HCT116 (cell line): Measurements from ENCODE around the gene STK24. TPM values are rescaled to one million over a fixed set of nuclear protein-coding genes. Genes with fewer than 3 reads are reported as not detected.

Source experiments
- ATAC-seq: fragments of 200-7000 bp; cut with Tn5 transposase; 2 replicates; pipeline ENCODE4 v1.9.1; 2020; ENCODE audit warnings: mild to moderate bottlenecking, moderate library complexity
- BruUV-seq: library from RNA; stranded (reverse); fragments of 400-500 nt; replicated peaks from 2 replicates; lab custom pipeline; 2021; lab: Mats Ljungman, UMichigan
- CTCF ChIA-PET: fragments of 300-600 bp; sonication (Branson Sonifier 250); formaldehyde crosslinking; loops from one replicate; lab custom pipeline; 2021; ENCODE audit warnings: antibody characterized with exemption; lab: Charles Lee
- POLR2A ChIA-PET: fragments of 300-600, 350-600 bp; sonication (Branson Sonifier 250); formaldehyde crosslinking; loops from one replicate; lab custom pipeline; 2021; ENCODE audit warnings: antibody characterized with exemption; lab: Charles Lee
- RAD21 ChIA-PET, 2 experiments: fragments of 300-600 bp; sonication (Branson Sonifier 250); formaldehyde crosslinking; loops; one replicate each; lab custom pipeline; 2023; ENCODE audit warnings: low total read pairs in 2 of 2; ENCODE audit not compliant: uncharacterized antibody in 2 of 2, unreplicated experiment in 2 of 2, low non-redundant PET in 1 of 2; lab: Charles Lee
- DNase-seq: peaks from one replicate; pipeline ENCODE4 v3.0.0-alpha.2; 2010; ENCODE audit warnings: low read depth, low spot score
- H2AFZ ChIP-seq: fragments of 200-600 bp; shearing (Covaris generic), sonication (generic); 2 replicates; pipeline ENCODE4 v1.6.1; 2017; ENCODE audit warnings: low read depth, mixed run types, mixed read lengths, antibody characterized with exemption, low read length; ENCODE audit not compliant: poor library complexity, severe bottlenecking
- H3K27ac ChIP-seq: 2 replicates; pipeline ENCODE4 v1.5.1; 2012; ENCODE audit warnings: low read depth, low read length
- H3K27me3 ChIP-seq: fragments of 200-600 bp; sonication (generic); 2 replicates; pipeline ENCODE4 v1.6.1; 2016; ENCODE audit warnings: mixed run types, low read length, mixed read lengths; ENCODE audit not compliant: insufficient read depth
- H3K36me3 ChIP-seq, 2 experiments: fragments of 200-500 bp in 1 of 2; fragments of 200-600 bp in 1 of 2; sonication (Bioruptor generic) in 1 of 2; sonication (generic) in 1 of 2; 2 replicates each; pipeline versions ENCODE4 v1.5.1 to v1.6.1; 2014 to 2016; ENCODE audit warnings: low read length in 2 of 2, inconsistent platforms in 1 of 2, mixed read lengths in 1 of 2, mixed run types in 1 of 2; ENCODE audit not compliant: insufficient read depth in 2 of 2, control insufficient read depth in 1 of 2
- H3K4me1 ChIP-seq, 2 experiments: fragments of 200-600 bp in 1 of 2; sonication (generic) in 1 of 2; 2 replicates each; pipeline versions ENCODE4 v1.5.1 to v1.6.1; 2012 to 2017; ENCODE audit warnings: low read length in 2 of 2, inconsistent platforms in 1 of 2, mild to moderate bottlenecking in 1 of 2, mixed read lengths in 1 of 2, mixed run types in 1 of 2, moderate library complexity in 1 of 2; ENCODE audit not compliant: insufficient read depth in 2 of 2, control insufficient read depth in 1 of 2
- H3K4me2 ChIP-seq: fragments of 200-600 bp; sonication (generic); 2 replicates; pipeline ENCODE4 v1.6.1; 2017; ENCODE audit warnings: mixed run types, low read length, mixed read lengths
- H3K4me3 ChIP-seq, 2 experiments: fragments of 200-600 bp in 1 of 2; sonication (generic) in 1 of 2; replicated peaks in 1 of 2; 2 replicates each; pipeline ENCODE4 v1.5.1; 2011 to 2016; ENCODE audit warnings: low read length in 2 of 2, control low read depth in 1 of 2, low read depth in 1 of 2, mild to moderate bottlenecking in 1 of 2, mixed read lengths in 1 of 2, mixed run types in 1 of 2
- H3K79me2 ChIP-seq: fragments of 200-600 bp; sonication (generic); 2 replicates; pipeline ENCODE4 v1.6.1; 2017; ENCODE audit warnings: mild to moderate bottlenecking, mixed run types, low read length, moderate library complexity, mixed read lengths; ENCODE audit not compliant: insufficient read depth
- H3K9ac ChIP-seq: fragments of 200-600 bp; sonication (generic); 2 replicates; pipeline ENCODE4 v1.6.1; 2016; ENCODE audit warnings: low read length, mixed read lengths
- H3K9me2 ChIP-seq: fragments of 200-600 bp; sonication (generic), shearing (Covaris generic); 2 replicates; pipeline ENCODE4 v1.6.1; 2017; ENCODE audit warnings: mixed run types, mild to moderate bottlenecking, moderate library complexity; ENCODE audit not compliant: insufficient read depth
- H3K9me3 ChIP-seq, 2 experiments: fragments of 200-500 bp in 1 of 2; fragments of 200-600 bp in 1 of 2; sonication (Bioruptor generic) in 1 of 2; sonication (generic) in 1 of 2; 2 replicates each; pipeline ENCODE4 v1.6.1; 2014 to 2017; ENCODE audit warnings: low read length in 2 of 2, mixed read lengths in 2 of 2, inconsistent platforms in 1 of 2, low read depth in 1 of 2, mild to moderate bottlenecking in 1 of 2, mixed run types in 1 of 2, moderate library complexity in 1 of 2; ENCODE audit not compliant: control insufficient read depth in 1 of 2, insufficient read depth in 1 of 2
- H4K20me1 ChIP-seq: fragments of 200-600 bp; sonication (generic), shearing (Covaris generic); 2 replicates; pipeline ENCODE4 v1.6.1; 2017; ENCODE audit warnings: mixed run types, mild to moderate bottlenecking, moderate library complexity; ENCODE audit not compliant: insufficient read depth
- ATF3 ChIP-seq: IDR thresholded peaks from 2 replicates; pipeline ENCODE4 v1.6.1; 2012
- CBX3 ChIP-seq: IDR thresholded peaks from 2 replicates; pipeline ENCODE4 v1.6.1; 2012; ENCODE audit warnings: low read depth
- CEBPB ChIP-seq: IDR thresholded peaks from 2 replicates; pipeline ENCODE4 v1.6.1; 2012; ENCODE audit warnings: low read depth
- CTCF ChIP-seq, 3 experiments: fragments of 200-600 bp in 1 of 3; sonication (generic) in 1 of 3; IDR thresholded peaks in 2 of 3; conservative IDR thresholded peaks in 1 of 3; 2 replicates each; pipeline ENCODE4 v1.5.1; 2012 to 2017; ENCODE audit warnings: low read depth in 2 of 3, low read length in 2 of 3, antibody characterized with exemption in 1 of 3, borderline replicate concordance in 1 of 3, control low read depth in 1 of 3, mild to moderate bottlenecking in 1 of 3, mixed read lengths in 1 of 3, mixed run types in 1 of 3, moderate library complexity in 1 of 3; ENCODE audit not compliant: insufficient read depth in 1 of 3
- EGR1 ChIP-seq: IDR thresholded peaks from 2 replicates; pipeline ENCODE4 v1.6.1; 2012; ENCODE audit warnings: low read depth
- ELF1 ChIP-seq: IDR thresholded peaks from 2 replicates; pipeline ENCODE4 v1.6.1; 2012; ENCODE audit warnings: low read depth, borderline replicate concordance
- EZH2phosphoT487 ChIP-seq: fragments of 200-600 bp; IDR thresholded peaks from 2 replicates; pipeline ENCODE4 v1.6.1; 2018; ENCODE audit warnings: antibody characterized with exemption, borderline replicate concordance
- FOSL1 ChIP-seq: IDR thresholded peaks from 2 replicates; pipeline ENCODE4 v1.6.1; 2012; ENCODE audit warnings: low read depth
- JUND ChIP-seq: IDR thresholded peaks from 2 replicates; pipeline ENCODE4 v1.6.1; 2012
- POLR2AphosphoS5 ChIP-seq: IDR thresholded peaks from 2 replicates; pipeline ENCODE4 v1.6.1; 2011; ENCODE audit warnings: mild to moderate bottlenecking, low read depth, low read length, moderate library complexity
- SIN3A ChIP-seq: IDR thresholded peaks from 2 replicates; pipeline ENCODE4 v1.6.1; 2012; ENCODE audit warnings: low read depth
- SP1 ChIP-seq: IDR thresholded peaks from 2 replicates; pipeline ENCODE4 v1.6.1; 2012; ENCODE audit warnings: low read depth
- SRF ChIP-seq: IDR thresholded peaks from 2 replicates; pipeline ENCODE4 v1.6.1; 2012; ENCODE audit warnings: low read depth
- TCF7L2 ChIP-seq: IDR thresholded peaks from 2 replicates; pipeline ENCODE4 v1.7.0; 2011; ENCODE audit warnings: borderline replicate concordance, inconsistent platforms; ENCODE audit not compliant: insufficient read depth, insufficient read length; ENCODE audit errors: extremely low read depth
- YY1 ChIP-seq: IDR thresholded peaks from 2 replicates; pipeline ENCODE4 v1.6.1; 2011; ENCODE audit warnings: low read length, low read depth, moderate library complexity, mild to moderate bottlenecking; ENCODE audit not compliant: insufficient replicate concordance; ENCODE audit errors: extremely low read depth
- ZNF274 ChIP-seq: fragments of 200-500 bp; sonication (Bioruptor generic); IDR thresholded peaks from 2 replicates; pipeline ENCODE4 v1.6.1; 2014; ENCODE audit warnings: mild to moderate bottlenecking, low read depth, low read length, inconsistent platforms
- intact Hi-C: fragments of 100-400 bp; cut with micrococcal nuclease; formaldehyde crosslinking; loops from 2 replicates; pipeline ENCODE4 v1.10.0; 2022
- total RNA-seq: library from RNA; stranded (reverse); gene quantifications from one replicate; pipeline ENCODE4 v1.2.1, GENCODE V29; 2021; ENCODE audit not compliant: unreplicated experiment
- TF ChIP-seq, protein P1 (sequence below): IDR thresholded peaks from 2 replicates; pipeline ENCODE4 v1.6.1; 2012; ENCODE audit warnings: low read depth
- TF ChIP-seq, protein P2 (sequence below): IDR thresholded peaks from 2 replicates; pipeline ENCODE4 v1.6.1; 2011; ENCODE audit warnings: mild to moderate bottlenecking, low read length, moderate library complexity; ENCODE audit not compliant: insufficient replicate concordance; ENCODE audit errors: extremely low read depth

STK24 gene
- total RNA-seq, 1 experiment from 2014 or later = 137 TPM

DNA sequence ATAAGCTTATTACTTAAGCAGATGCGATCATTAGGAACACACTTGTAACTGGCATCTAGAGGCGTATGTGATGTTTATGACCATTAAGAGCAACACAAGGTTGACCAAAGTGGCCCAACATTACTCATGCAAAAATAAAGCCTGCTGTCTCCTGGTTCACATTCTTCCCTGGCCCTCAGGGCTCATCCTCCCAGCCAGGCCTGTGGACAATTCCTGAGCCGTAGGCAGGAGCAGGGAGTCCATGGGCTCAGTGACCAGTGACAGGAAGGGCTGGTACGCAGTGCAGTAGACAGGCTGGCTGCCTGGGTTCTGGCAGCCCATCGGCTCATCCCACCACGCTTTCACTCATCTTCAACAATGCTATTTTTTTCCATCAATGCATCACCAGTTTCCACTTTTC is 106.0 kb downstream of the STK24 start:
- no peak overlapping the region for H3K4me2 ChIP-seq
- BruUV-seq = no TSS peak
- ChIA-PET POLR2A (no interaction called here), CTCF (no interaction called here), RAD21 (no interaction called here)
- H3K9ac ChIP-seq = no peak overlapping the region
- peaks cover 65% of the 10 kb centered on the region for H3K79me2 ChIP-seq
- H3K27ac ChIP-seq = no peak overlapping the region
- intact Hi-C loops = no loop called here
- no peak for TF ChIP-seq EZH2phosphoT487
- no peak for TF ChIP-seq TCF7L2
- TF ChIP-seq, protein P1, sequence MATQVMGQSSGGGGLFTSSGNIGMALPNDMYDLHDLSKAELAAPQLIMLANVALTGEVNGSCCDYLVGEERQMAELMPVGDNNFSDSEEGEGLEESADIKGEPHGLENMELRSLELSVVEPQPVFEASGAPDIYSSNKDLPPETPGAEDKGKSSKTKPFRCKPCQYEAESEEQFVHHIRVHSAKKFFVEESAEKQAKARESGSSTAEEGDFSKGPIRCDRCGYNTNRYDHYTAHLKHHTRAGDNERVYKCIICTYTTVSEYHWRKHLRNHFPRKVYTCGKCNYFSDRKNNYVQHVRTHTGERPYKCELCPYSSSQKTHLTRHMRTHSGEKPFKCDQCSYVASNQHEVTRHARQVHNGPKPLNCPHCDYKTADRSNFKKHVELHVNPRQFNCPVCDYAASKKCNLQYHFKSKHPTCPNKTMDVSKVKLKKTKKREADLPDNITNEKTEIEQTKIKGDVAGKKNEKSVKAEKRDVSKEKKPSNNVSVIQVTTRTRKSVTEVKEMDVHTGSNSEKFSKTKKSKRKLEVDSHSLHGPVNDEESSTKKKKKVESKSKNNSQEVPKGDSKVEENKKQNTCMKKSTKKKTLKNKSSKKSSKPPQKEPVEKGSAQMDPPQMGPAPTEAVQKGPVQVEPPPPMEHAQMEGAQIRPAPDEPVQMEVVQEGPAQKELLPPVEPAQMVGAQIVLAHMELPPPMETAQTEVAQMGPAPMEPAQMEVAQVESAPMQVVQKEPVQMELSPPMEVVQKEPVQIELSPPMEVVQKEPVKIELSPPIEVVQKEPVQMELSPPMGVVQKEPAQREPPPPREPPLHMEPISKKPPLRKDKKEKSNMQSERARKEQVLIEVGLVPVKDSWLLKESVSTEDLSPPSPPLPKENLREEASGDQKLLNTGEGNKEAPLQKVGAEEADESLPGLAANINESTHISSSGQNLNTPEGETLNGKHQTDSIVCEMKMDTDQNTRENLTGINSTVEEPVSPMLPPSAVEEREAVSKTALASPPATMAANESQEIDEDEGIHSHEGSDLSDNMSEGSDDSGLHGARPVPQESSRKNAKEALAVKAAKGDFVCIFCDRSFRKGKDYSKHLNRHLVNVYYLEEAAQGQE = no peak
- no peak for TF ChIP-seq SP1
- TF ChIP-seq JUND = no peak
- TF ChIP-seq ELF1 = no peak
- TF ChIP-seq SRF = no peak
- TF ChIP-seq, protein P2, sequence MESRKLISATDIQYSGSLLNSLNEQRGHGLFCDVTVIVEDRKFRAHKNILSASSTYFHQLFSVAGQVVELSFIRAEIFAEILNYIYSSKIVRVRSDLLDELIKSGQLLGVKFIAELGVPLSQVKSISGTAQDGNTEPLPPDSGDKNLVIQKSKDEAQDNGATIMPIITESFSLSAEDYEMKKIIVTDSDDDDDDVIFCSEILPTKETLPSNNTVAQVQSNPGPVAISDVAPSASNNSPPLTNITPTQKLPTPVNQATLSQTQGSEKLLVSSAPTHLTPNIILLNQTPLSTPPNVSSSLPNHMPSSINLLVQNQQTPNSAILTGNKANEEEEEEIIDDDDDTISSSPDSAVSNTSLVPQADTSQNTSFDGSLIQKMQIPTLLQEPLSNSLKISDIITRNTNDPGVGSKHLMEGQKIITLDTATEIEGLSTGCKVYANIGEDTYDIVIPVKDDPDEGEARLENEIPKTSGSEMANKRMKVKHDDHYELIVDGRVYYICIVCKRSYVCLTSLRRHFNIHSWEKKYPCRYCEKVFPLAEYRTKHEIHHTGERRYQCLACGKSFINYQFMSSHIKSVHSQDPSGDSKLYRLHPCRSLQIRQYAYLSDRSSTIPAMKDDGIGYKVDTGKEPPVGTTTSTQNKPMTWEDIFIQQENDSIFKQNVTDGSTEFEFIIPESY = no peak
- TF ChIP-seq CTCF (IDR thresholded peaks at IDR 0.05 in 2 of 3, conservative IDR thresholded peaks at IDR 0.05 in 1 of 3; ENCODE audit: borderline replicate concordance in 1 of 3, insufficient read depth in 1 of 3, low read depth in 2 of 3, low read length in 2 of 3) = no peak
- no peak for TF ChIP-seq CEBPB
- no peak for TF ChIP-seq CBX3
- TF ChIP-seq SIN3A = no peak
- TF ChIP-seq EGR1 = no peak
- no peak for TF ChIP-seq ATF3
- TF ChIP-seq FOSL1 = no peak
- no peak for TF ChIP-seq POLR2AphosphoS5
- no peak for TF ChIP-seq YY1
- no peak for TF ChIP-seq ZNF274
- no peaks in the 10 kb centered on the region for H3K9me2 ChIP-seq
- H2AFZ ChIP-seq = no peak overlapping the region
- no peaks in the 10 kb centered on the region for H3K9me3 ChIP-seq
- no peaks in the 10 kb centered on the region for H4K20me1 ChIP-seq
- DNase-seq (no peak), ATAC-seq (no peak)
- H3K4me3 ChIP-seq = no peak overlapping the region
- H3K27me3 ChIP-seq = no peaks in the 10 kb centered on the region
- peaks cover 9 to 47% of the 10 kb centered on the region in 2 experiments for H3K36me3 ChIP-seq
- peaks cover 3 to 9% of the 10 kb centered on the region in 2 experiments for H3K4me1 ChIP-seq
